Transverse colon (tissue), 4 donors: ENCODE results near the gene RTKN2. TPM values are rescaled to one million over a fixed set of nuclear protein-coding genes. Genes with fewer than 3 reads are reported as not detected.
A peak's percentile ranks its signal among the peaks of the same experiment; 100 is the strongest.

ENCODE experiments used
- DNase-seq: peaks from one replicate; pipeline ENCODE4 v3.0.0-alpha.2; 2019
- H3K27ac ChIP-seq, 4 donors: fragments of 200-600 bp; sonication (generic); 2 replicates each; pipeline ENCODE4 v1.5.1; 2016 to 2018; ENCODE audit warnings: inconsistent platforms in 4 of 4
- H3K27me3 ChIP-seq: fragments of 200-600 bp; sonication (generic); 2 replicates; pipeline ENCODE4 v1.5.1; 2017; ENCODE audit warnings: inconsistent platforms
- H3K36me3 ChIP-seq, 4 donors: fragments of 200-600 bp; sonication (generic); 2 replicates each; pipeline ENCODE4 v1.5.1; 2017 to 2019; ENCODE audit warnings: inconsistent platforms in 4 of 4
- H3K4me1 ChIP-seq, 4 donors: fragments of 200-600 bp; sonication (generic); 2 replicates each; pipeline ENCODE4 v1.5.1; 2017 to 2020; ENCODE audit warnings: inconsistent platforms in 4 of 4
- H3K4me3 ChIP-seq, 4 donors: fragments of 200-600 bp; sonication (generic); 1 replicate in 1 of 4; 2 replicates in 3 of 4; pipeline versions ENCODE4 v1.5.1 to v1.6.1; 2017 to 2019; ENCODE audit warnings: inconsistent platforms in 4 of 4
- H3K9me3 ChIP-seq, 2 donors: fragments of 200-600 bp; sonication (generic); 2 replicates each; pipeline ENCODE4 v1.5.1; 2017 to 2019; ENCODE audit warnings: inconsistent platforms in 2 of 2
- EP300 ChIP-seq: sonication (generic); formaldehyde crosslinking; IDR thresholded peaks from one replicate; pipeline ENCODE4 v1.6.1; 2017; ENCODE audit warnings: antibody characterized with exemption, low read depth
- POLR2A ChIP-seq: fragments of 450-650 bp; IDR thresholded peaks from one replicate; pipeline ENCODE4 v1.6.1; 2016; ENCODE audit warnings: antibody characterized with exemption, mild to moderate bottlenecking, moderate library complexity
- POLR2AphosphoS5 ChIP-seq, 3 donors: sonication (generic); formaldehyde crosslinking; IDR thresholded peaks; one replicate each; pipeline ENCODE4 v1.6.1; 2016; ENCODE audit warnings: antibody characterized with exemption in 3 of 3
- WGBS, 2 donors: methylation state at CpG; one replicate each; pipeline ENCODE4 v1.1.5; 2018; ENCODE audit warnings: low coverage in 1 of 2; 5-methylcytosine and 5-hydroxymethylcytosine counted together
- in situ Hi-C, 4 donors: fragments of 200-750 bp; cut with MboI; loops; one replicate each; pipeline versions ENCODE4 v1.15.0 to v1.15.1; 2017; ENCODE audit warnings: low sequenced_read_pairs in 3 of 4, low pct_ligation_motif_present in 1 of 4, low pct_unique_long_range_greater_than_20kb in 1 of 4
- intact Hi-C: fragments of 100-400 bp; cut with DNase I; formaldehyde crosslinking; loops from one replicate; pipeline ENCODE4 v1.15.1; 2023; ENCODE audit warnings: low total_unique reads
- total RNA-seq, 4 donors: library from RNA; depleted of rRNA; stranded (reverse); fragments of >200 nt; gene quantifications; one replicate each; pipeline ENCODE4 v1.1.0, GENCODE V29; 2016
- TF ChIP-seq, protein P1 (sequence below), 5 experiments: fragments of 200-600 bp in 3 of 5; fragments of 450-650 bp in 2 of 5; sonication (generic) in 3 of 5; IDR thresholded peaks; 1 replicate in 2 of 5; 2 replicates in 3 of 5; pipeline ENCODE4 v1.5.1; 2016 to 2017; ENCODE audit warnings: antibody characterized with exemption in 5 of 5, inconsistent platforms in 3 of 5, mild to moderate bottlenecking in 2 of 5, moderate library complexity in 1 of 5

Gene RTKN2
- total RNA-seq, 4 donors from 2014 or later: under 0.01 to 2.7 (median 0.68) TPM; not detected in 1

DNA sequence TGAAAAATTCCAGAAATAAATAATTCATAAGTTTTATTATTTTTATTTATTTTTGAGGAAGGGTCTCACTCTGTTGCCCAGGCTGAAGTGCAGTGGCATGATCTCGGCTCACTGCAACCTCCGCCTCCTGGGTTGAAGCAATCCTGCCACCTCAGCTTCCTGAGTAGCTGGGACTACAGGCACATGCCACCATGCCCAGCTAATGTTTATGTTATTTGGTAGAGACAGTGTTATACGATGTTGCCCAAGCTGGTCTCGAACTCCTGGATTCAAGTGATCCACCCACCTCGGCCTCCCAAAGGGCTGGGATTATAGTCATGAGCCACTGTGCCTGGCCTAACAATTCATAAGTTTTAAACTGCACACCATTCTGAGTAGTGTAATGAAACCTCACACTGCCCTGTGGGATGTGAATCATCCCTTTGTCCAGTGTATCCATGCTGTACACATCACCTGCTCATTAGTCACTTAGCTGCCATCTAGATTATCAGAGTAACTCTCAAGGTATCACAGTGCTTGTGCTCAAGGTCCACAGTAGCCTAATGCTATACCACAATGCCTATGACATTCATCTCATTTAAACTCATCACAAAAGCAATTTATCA is 17.9 kb downstream of the RTKN2 start:
- Histone ChIP-seq H3K4me1 (no peaks in the 10 kb centered on the region), H3K4me3 (no peak overlapping the region), H3K27me3 (no peaks in the 10 kb centered on the region), H3K27ac (no peak overlapping the region), H3K36me3 (no peaks in the 10 kb centered on the region), H3K9me3 (no peaks in the 10 kb centered on the region)
- DNase-seq: no peak
- intact Hi-C loops (no loop called here), in situ Hi-C loops (loop anchor here in 2 of 4 donors (10.0 kb wide), 1 partner anchor 356 kb away; no protein-coding TSS in a partner anchor)
- TF ChIP-seq POLR2A: no peak
- no peak for TF ChIP-seq POLR2AphosphoS5 (IDR thresholded peaks at IDR 0.05)
- TF ChIP-seq, protein P1, sequence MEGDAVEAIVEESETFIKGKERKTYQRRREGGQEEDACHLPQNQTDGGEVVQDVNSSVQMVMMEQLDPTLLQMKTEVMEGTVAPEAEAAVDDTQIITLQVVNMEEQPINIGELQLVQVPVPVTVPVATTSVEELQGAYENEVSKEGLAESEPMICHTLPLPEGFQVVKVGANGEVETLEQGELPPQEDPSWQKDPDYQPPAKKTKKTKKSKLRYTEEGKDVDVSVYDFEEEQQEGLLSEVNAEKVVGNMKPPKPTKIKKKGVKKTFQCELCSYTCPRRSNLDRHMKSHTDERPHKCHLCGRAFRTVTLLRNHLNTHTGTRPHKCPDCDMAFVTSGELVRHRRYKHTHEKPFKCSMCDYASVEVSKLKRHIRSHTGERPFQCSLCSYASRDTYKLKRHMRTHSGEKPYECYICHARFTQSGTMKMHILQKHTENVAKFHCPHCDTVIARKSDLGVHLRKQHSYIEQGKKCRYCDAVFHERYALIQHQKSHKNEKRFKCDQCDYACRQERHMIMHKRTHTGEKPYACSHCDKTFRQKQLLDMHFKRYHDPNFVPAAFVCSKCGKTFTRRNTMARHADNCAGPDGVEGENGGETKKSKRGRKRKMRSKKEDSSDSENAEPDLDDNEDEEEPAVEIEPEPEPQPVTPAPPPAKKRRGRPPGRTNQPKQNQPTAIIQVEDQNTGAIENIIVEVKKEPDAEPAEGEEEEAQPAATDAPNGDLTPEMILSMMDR (IDR thresholded peaks at IDR 0.05): no peak
- no peak for TF ChIP-seq EP300
- WGBS, 2 donors: 93 to 94% methylated on average over 2 to 5 of the region's 5 CpGs

DNA sequence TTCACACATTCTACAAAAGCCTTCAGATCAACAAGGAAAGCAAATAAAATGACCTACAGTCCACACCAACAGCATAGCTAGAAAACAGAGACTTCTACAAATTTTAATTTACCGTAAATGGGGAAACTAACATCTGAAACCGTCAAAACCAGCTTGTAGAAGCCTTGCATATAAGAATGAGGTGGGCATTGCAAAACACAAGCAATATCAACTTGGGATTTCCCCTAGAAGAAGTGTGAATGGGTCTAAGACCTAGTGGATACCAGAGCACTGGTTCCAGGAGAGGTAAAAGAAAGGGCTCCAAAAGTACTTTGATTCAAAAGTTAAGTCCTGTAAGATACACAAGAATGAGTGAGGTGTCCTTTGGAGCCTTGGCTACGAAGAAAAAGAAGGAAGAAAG is 18.7 kb downstream of the RTKN2 start:
- intact Hi-C loops: no loop called here
- peaks cover 0 to 7% (median 2%) of the 10 kb centered on the region in 4 donors for H3K4me1 ChIP-seq
- no peak for DNase-seq
- H3K36me3 ChIP-seq: no peaks in the 10 kb centered on the region
- TF ChIP-seq POLR2AphosphoS5 (IDR thresholded peaks at IDR 0.05) (no peak), POLR2A (no peak), EP300 (no peak)
- TF ChIP-seq, protein P1 (IDR thresholded peaks at IDR 0.05): no peak
- no peak overlapping the region for H3K4me3 ChIP-seq
- H3K9me3 ChIP-seq: no peaks in the 10 kb centered on the region
- no peaks in the 10 kb centered on the region for H3K27me3 ChIP-seq
- in situ Hi-C loops: loop anchor here in 3 of 4 donors (10.0 to 25.0 kb wide), 4 partner anchors 205 to 488 kb away; partner anchors contain the start of gene ARID5B (in 1 of the 3)
- no peak overlapping the region for H3K27ac ChIP-seq
- WGBS, 2 donors: 76 to 86% methylated on average over 3 of the region's 3 CpGs

DNA sequence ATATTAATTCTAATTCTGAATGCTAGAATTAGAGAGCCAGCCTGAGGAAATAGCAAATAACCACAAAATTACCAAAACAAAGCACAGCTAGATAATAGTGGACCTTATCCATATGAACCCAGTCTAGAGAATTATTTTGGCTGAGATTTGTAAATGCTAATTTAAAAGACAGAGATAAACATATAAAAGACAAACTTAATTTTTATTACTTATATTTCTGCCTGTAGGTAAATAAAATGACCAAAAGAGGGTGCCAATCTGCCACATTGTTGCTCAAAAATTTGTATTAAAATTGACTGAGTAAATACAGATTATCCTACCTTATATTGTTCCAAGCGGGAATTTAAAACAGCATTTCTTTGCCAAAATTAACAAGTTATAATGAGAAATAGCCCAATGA is 20.2 kb downstream of the RTKN2 start:
- Histone ChIP-seq H3K27me3 (no peaks in the 10 kb centered on the region), H3K4me1 (peaks cover 0 to 12% (median 4%) of the 10 kb centered on the region in 4 donors), H3K4me3 (no peak overlapping the region), H3K9me3 (no peaks in the 10 kb centered on the region), H3K27ac (no peak overlapping the region), H3K36me3 (no peaks in the 10 kb centered on the region)
- DNase-seq: no peak
- TF ChIP-seq POLR2AphosphoS5 (IDR thresholded peaks at IDR 0.05): no peak
- TF ChIP-seq, protein P1 (IDR thresholded peaks at IDR 0.05): no peak
- no peak for TF ChIP-seq POLR2A
- no peak for TF ChIP-seq EP300
- WGBS, 2 donors: 78 to 86% methylated on average over 1 of the region's 1 CpG
- intact Hi-C loops: no loop called here
- in situ Hi-C loops: loop anchor here in 2 of 4 donors (10.0 to 25.0 kb wide), 3 partner anchors 204 to 486 kb away; partner anchors contain the start of gene ARID5B (in 1 of the 2)

DNA sequence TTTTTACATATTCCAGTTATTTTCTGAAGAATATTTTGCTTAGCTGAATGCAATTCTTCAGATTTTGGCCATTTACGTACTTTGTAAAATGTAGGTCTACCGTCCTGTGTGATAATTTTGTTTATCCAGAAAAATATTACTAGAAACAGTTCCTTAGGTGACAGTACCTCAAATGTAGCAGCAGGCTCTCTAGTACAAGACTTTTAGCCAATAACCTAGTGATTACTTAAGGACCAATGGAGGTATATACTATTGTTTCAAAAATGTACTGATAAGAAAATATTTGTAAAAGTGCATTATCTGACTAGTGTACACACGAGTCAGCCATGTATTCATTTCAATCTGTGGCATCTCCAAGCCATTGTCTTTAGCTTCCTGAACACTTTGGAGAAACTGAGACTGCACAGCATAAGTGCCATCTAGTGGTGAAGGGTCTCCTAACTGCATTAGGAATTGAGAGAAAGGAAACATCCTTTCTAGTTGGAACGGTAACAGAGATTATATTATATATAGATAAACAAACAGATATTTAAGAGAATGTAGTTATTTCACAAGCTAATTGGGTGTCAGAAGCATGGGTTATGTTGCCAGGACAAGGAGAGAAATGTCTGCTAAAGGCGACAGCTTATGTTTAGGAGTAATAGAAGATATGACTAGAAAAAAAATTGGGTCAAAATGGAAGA is 23.7 kb downstream of the RTKN2 start:
- no peak for TF ChIP-seq EP300
- TF ChIP-seq, protein P1 (IDR thresholded peaks at IDR 0.05): peak; percentile 80 to 92 (median 86)
- 22 to 29% methylated on average over 5 of the region's 5 CpGs for WGBS, 2 donors
- Histone ChIP-seq H3K36me3 (no peaks in the 10 kb centered on the region), H3K9me3 (no peaks in the 10 kb centered on the region), H3K27me3 (no peaks in the 10 kb centered on the region), H3K27ac (peak overlapping the region in 2 of 4 donors; percentile 4 to 64), H3K4me1 (peaks cover 0 to 20% (median 8%) of the 10 kb centered on the region in 4 donors), H3K4me3 (peak overlapping the region in 1 of 4 donors; percentile 14)
- in situ Hi-C loops (loop anchor here in 2 of 4 donors (5.0 to 25.0 kb wide), 4 partner anchors 200 to 483 kb away; partner anchors contain the start of gene ARID5B (in 1 of the 2)), intact Hi-C loops (loop anchor here (5.0 kb wide), 1 partner anchor 208 kb away; no protein-coding TSS in a partner anchor)
- peak; percentile 54 for DNase-seq
